Activated CD4-positive, alpha-beta T cell treated with anti-CD3 and anti-CD28 coated beads, Interleukin-2, amount 10 ng/mL, durations not matched to agents 24 days and 14 days (primary cell): ENCODE measurements around the gene TRIM74. TPM values are rescaled to one million over a fixed set of nuclear protein-coding genes. Genes with fewer than 3 reads are reported as not detected.
"Not testable (repeated sequence)": the region's sequence is repeated elsewhere in the genome, so short reads cannot be mapped to it uniquely, and the experiment has no call there.

Source experiments
- DNase-seq: peaks from one replicate; pipeline ENCODE4 v3.0.0; 2022
- H3K27ac Mint-ChIP-seq: one replicate; pipeline ENCODE4 v1.8.0; 2022; ENCODE audit warnings: mild to moderate bottlenecking, mixed read lengths
- H3K27me3 Mint-ChIP-seq: one replicate; pipeline ENCODE4 v1.8.0; 2022; ENCODE audit warnings: mixed read lengths
- H3K36me3 Mint-ChIP-seq: one replicate; pipeline ENCODE4 v1.8.0; 2022; ENCODE audit warnings: low read depth, mild to moderate bottlenecking, mixed read lengths
- H3K4me1 Mint-ChIP-seq: one replicate; pipeline ENCODE4 v1.8.0; 2021; ENCODE audit warnings: mixed read lengths
- H3K4me3 Mint-ChIP-seq: one replicate; pipeline ENCODE4 v1.8.0; 2022; ENCODE audit warnings: mild to moderate bottlenecking, moderate library complexity, mixed read lengths
- H3K9me3 Mint-ChIP-seq: one replicate; pipeline ENCODE4 v1.8.0; 2021; ENCODE audit warnings: mixed read lengths
- intact Hi-C: fragments of 100-400 bp; cut with micrococcal nuclease; formaldehyde crosslinking; loops from one replicate; pipeline ENCODE4 v1.15.1; 2023
- total RNA-seq: library from RNA; stranded (reverse); gene quantifications from 2 replicates; pipeline ENCODE4 v1.2.3, GENCODE V29; 2022

TRIM74 gene
- total RNA-seq, 1 donor from 2014 or later, result 2.1 TPM

- DNase-seq, H3K27ac Mint-ChIP-seq, H3K4me1 Mint-ChIP-seq, H3K4me3 Mint-ChIP-seq, H3K9me3 Mint-ChIP-seq, H3K27me3 Mint-ChIP-seq, intact Hi-C loops, H3K36me3 Mint-ChIP-seq: not testable (repeated sequence)
Observed at GRCh38 chr7:72969688-72970087, 422 bp upstream of the TRIM74 start.

- H3K36me3 Mint-ChIP-seq, intact Hi-C loops: not testable (repeated sequence)
Observed at GRCh38 chr7:72966892-72967291, 2.4 kb downstream of the TRIM74 start.

DNA sequence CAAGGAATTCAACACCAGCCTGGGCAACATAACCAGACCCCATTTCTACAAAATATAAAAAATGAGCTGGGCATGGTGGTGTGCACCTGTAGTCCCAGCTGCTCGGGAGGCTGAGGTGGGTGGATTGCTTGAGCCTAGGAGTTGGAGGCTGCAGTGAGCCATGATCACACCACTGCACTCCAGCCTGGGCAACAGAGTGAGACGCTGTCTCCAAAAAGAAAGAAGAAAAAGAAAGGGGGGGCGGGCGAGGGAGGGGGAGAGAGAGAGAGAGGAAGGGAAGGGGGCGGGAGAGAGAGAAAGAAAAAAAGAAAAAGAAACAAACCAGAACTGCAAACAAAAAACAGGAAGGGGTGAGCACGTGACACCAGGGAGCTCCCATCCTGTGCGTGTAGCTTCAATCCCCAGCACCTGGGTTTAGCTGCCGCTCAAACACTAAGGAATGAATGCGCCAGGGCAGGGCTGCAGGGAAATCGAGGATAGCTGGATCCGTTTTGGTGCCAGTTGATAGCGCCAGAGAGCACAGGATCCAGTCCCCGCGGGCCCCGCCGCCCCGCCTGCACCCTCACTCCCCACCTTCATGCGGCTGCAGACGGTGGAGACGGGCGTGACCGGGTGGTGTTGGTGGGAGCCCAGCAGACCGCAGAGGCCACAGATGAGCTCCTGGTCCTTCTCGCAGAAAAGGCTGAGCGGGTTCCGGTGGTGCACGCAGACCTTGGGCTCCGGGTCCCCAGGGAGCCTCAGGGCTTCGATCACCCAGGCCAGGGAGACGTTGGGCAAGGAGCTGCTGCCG lies 3.9 kb downstream of the TRIM74 start:
- H3K27me3 Mint-ChIP-seq, H3K27ac Mint-ChIP-seq, H3K9me3 Mint-ChIP-seq, H3K4me3 Mint-ChIP-seq, H3K36me3 Mint-ChIP-seq, intact Hi-C loops, DNase-seq, H3K4me1 Mint-ChIP-seq: not testable (repeated sequence)

More at GRCh38 chr7:72966892-72967291, 2.4 kb downstream of the TRIM74 start:
- not testable (repeated sequence) for H3K4me3 Mint-ChIP-seq, H3K4me1 Mint-ChIP-seq, H3K9me3 Mint-ChIP-seq, H3K27me3 Mint-ChIP-seq, H3K27ac Mint-ChIP-seq
- peak; percentile 55 for DNase-seq

GRCh38 chr7:72963056-72963455 lies 6.2 kb downstream of the TRIM74 start:
- DNase-seq, result peak; percentile 52
- H3K36me3 Mint-ChIP-seq, intact Hi-C loops, H3K9me3 Mint-ChIP-seq, H3K4me1 Mint-ChIP-seq, H3K27ac Mint-ChIP-seq, H3K4me3 Mint-ChIP-seq, H3K27me3 Mint-ChIP-seq: not testable (repeated sequence)

DNA sequence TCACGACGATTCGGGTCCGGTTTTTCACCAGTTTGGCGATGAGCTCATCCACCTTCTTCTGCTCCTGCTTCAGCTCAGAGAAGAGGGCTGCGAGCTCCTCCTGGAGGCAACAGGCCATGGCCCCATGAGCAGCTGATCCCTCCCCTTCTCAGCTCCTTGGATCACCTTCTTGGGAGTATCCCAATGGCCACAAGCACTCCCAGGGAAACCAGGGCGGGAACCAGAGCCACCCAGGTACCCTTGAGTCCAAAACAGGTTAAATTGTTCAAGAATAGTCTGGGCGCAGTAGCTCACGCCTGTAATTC lies 8.0 kb downstream of the TRIM74 start:
- H3K4me3 Mint-ChIP-seq, DNase-seq, H3K36me3 Mint-ChIP-seq, H3K27ac Mint-ChIP-seq, H3K27me3 Mint-ChIP-seq, intact Hi-C loops, H3K4me1 Mint-ChIP-seq, H3K9me3 Mint-ChIP-seq: not testable (repeated sequence)

DNA sequence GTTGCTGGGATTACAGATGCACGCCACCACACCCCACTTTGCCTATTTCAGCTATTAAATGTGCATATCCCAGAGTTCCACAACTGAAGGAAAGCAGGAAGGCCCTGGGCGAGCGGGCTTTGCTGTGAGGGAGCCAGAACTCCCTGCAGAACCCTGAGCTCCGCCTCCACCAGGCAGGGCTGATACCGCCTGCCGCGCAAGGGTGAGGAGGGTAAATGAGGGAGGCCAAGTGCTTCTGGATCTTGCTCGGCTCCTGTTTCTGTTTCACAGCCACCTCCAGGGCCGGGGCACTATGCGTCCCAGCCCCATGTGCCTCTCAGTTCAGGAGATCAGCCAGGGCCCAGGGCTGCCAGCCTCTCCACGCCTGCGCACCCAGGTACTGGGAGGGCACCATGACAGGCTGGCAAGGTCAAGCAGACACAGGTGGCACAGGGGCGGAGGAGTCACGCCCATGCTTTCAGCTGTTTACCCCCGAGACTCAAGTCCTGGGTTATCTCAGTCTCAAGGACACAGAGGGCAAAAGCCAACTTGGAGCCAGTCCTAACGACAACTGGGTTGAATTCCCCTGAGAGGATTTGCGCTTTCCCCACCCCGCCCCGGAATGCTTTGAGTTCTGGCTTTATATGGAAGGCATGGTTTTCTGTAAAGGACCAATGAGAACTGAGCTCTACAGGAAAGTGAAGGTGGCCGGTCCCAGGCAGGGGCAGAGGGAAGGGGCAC lies 8.5 kb downstream of the TRIM74 start:
- H3K36me3 Mint-ChIP-seq, DNase-seq, intact Hi-C loops, H3K4me3 Mint-ChIP-seq, H3K27me3 Mint-ChIP-seq, H3K4me1 Mint-ChIP-seq, H3K27ac Mint-ChIP-seq, H3K9me3 Mint-ChIP-seq: not testable (repeated sequence)

GRCh38 chr7:72960029-72960428 lies 9.2 kb downstream of the TRIM74 start:
- H3K4me1 Mint-ChIP-seq, intact Hi-C loops, H3K27ac Mint-ChIP-seq, H3K36me3 Mint-ChIP-seq, H3K27me3 Mint-ChIP-seq, H3K9me3 Mint-ChIP-seq, H3K4me3 Mint-ChIP-seq: not testable (repeated sequence)
- peak; percentile 20 for DNase-seq

DNA sequence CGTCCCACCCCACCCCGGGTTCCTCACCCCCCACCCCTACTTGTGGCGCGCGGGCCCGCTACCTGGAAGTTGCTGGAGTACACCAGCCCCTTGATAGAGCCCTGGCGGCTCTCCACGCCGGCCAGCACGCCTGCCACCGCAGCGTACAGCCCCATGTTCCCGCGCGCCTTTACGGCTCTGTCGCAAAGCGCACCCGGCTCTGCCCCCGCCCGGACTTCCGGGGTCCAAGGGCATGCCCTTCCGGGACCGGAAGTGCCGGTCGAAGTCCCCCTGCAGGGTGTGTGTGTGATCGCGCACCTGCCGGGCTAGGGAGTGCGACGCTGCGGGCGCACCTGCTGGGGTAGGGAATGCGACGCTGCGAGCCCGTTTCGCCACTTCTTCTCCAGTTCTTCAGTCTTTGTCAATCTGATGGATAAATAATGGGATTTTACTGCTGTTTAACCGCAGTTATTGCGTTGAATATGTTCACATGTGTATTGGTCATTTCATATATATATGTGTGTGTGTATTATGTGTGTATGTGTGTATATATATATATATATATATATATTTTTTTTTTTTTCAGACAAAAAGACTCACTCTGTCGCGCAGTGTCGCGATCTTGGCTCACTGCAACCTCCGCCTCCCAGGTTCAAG lies 14.6 kb downstream of the TRIM74 start:
- intact Hi-C loops, H3K4me1 Mint-ChIP-seq, H3K36me3 Mint-ChIP-seq, H3K9me3 Mint-ChIP-seq, H3K27me3 Mint-ChIP-seq: not testable (repeated sequence)
- Mint-ChIP-seq H3K4me3 (peak overlapping the region; percentile 77), H3K27ac (peak overlapping the region; percentile 83)
- DNase-seq, result peak; percentile 68

DNA sequence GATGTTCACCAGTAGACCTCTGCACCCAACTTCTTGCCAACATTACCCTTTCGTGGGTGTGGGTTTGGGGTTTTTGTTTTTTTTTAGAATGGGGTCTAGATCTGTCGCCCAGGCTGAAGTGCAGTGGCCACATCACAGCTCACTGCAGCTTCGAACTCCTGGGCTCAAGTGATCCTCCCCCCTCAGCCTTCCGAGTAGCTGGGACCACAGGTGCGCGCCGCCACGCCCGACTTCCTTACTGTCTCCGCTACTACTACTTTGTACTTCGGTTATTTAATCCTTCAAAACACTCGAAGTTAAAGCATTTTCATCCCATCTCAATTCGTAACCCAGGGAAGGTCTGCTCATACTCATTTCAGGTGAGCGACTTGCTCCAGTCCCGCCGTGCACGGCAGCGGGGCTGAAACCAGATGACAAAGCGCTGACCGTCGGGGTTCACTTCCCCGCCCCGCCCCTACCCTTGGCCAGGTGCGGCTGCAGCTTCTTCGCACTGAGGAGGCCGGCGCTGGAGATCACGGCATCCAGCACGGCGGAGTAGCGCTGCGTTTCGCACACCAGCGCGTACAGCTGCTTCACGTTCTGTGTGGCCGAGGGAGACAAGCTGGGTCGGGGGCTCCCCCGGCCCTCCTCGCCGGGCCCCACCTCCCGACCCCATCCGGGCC lies 15.2 kb downstream of the TRIM74 start:
- peak; percentile 56 for DNase-seq
- intact Hi-C loops, H3K9me3 Mint-ChIP-seq, H3K4me1 Mint-ChIP-seq, H3K36me3 Mint-ChIP-seq, H3K4me3 Mint-ChIP-seq, H3K27me3 Mint-ChIP-seq, H3K27ac Mint-ChIP-seq: not testable (repeated sequence)

GRCh38 chr7:72950432-72950831 lies 18.8 kb downstream of the TRIM74 start:
- intact Hi-C loops, H3K36me3 Mint-ChIP-seq, H3K27me3 Mint-ChIP-seq, H3K9me3 Mint-ChIP-seq, H3K4me1 Mint-ChIP-seq, H3K4me3 Mint-ChIP-seq, DNase-seq, H3K27ac Mint-ChIP-seq: not testable (repeated sequence)

GRCh38 chr7:72949686-72950085 lies 19.6 kb downstream of the TRIM74 start:
- H3K27me3 Mint-ChIP-seq, H3K4me3 Mint-ChIP-seq, H3K27ac Mint-ChIP-seq, H3K9me3 Mint-ChIP-seq, H3K4me1 Mint-ChIP-seq, intact Hi-C loops, H3K36me3 Mint-ChIP-seq, DNase-seq: not testable (repeated sequence)

GRCh38 chr7:72949276-72949675 lies 20.0 kb downstream of the TRIM74 start:
- intact Hi-C loops, H3K9me3 Mint-ChIP-seq, H3K4me3 Mint-ChIP-seq, H3K27me3 Mint-ChIP-seq, H3K4me1 Mint-ChIP-seq, H3K36me3 Mint-ChIP-seq, H3K27ac Mint-ChIP-seq, DNase-seq: not testable (repeated sequence)

GRCh38 chr7:72948714-72949113 lies 20.6 kb downstream of the TRIM74 start:
- DNase-seq, H3K4me3 Mint-ChIP-seq, intact Hi-C loops, H3K27me3 Mint-ChIP-seq, H3K4me1 Mint-ChIP-seq, H3K9me3 Mint-ChIP-seq: not testable (repeated sequence)
- Mint-ChIP-seq H3K27ac (peak overlapping the region; percentile 34), H3K36me3 (peaks cover 12% of the 10 kb centered on the region)

- H3K4me1 Mint-ChIP-seq, H3K9me3 Mint-ChIP-seq, H3K27ac Mint-ChIP-seq, DNase-seq, intact Hi-C loops, H3K4me3 Mint-ChIP-seq, H3K27me3 Mint-ChIP-seq: not testable (repeated sequence)
- peaks cover 12% of the 10 kb centered on the region for H3K36me3 Mint-ChIP-seq
Observed at GRCh38 chr7:72946130-72946745, 23.0 kb downstream of the TRIM74 start.
